ENCODE measurements around the gene ITGA1.

- TF ChIP-seq CTCF (IDR thresholded peaks at IDR 0.05), result no peak
- TF ChIP-seq POLR2A (IDR thresholded peaks at IDR 0.05), result no peak
Measured at GRCh38 chr5:52783226-52783959, 4.3 kb upstream of the ITGA1 start.
